Peyer's patch (tissue), 4 donors: ENCODE measurements around the gene GINS2.

Experiments
- CTCF ChIP-seq, 6 experiments: fragments of 450-650 bp in 4 of 6; fragments of 200-600 bp in 2 of 6; sonication (generic) in 1 of 6; IDR thresholded peaks; one replicate each; pipeline ENCODE4 v1.5.1; 2017 to 2019; ENCODE audit warnings: antibody characterized with exemption in 6 of 6, mild to moderate bottlenecking in 3 of 6, moderate library complexity in 1 of 6
- POLR2A ChIP-seq, 2 donors: fragments of 450-650 bp; IDR thresholded peaks; one replicate each; pipeline ENCODE4 v1.5.1; 2017; ENCODE audit warnings: antibody characterized with exemption in 2 of 2, mild to moderate bottlenecking in 2 of 2, moderate library complexity in 2 of 2

- TF ChIP-seq CTCF (IDR thresholded peaks at IDR 0.05) = no peak
- no peak for TF ChIP-seq POLR2A (IDR thresholded peaks at IDR 0.05)
Measured at GRCh38 chr16:85657996-85658395, 30.8 kb downstream of the GINS2 start.
